SK-N-SH (cell line): ENCODE measurements around the gene STON2. TPM values are rescaled to one million over a fixed set of nuclear protein-coding genes. Genes with fewer than 3 reads are reported as not detected.
A peak's percentile ranks its signal among the peaks of the same experiment; 100 is the strongest.

Experiments
- CTCF ChIA-PET: fragments of 300-600, 350-600 bp; formaldehyde crosslinking; extraction: SDS; loops from one replicate; lab custom pipeline; 2021; lab: Yijun Ruan, JAX
- POLR2A ChIA-PET: fragments of 350-600 bp; sonication (Branson Sonifier 250); formaldehyde crosslinking; extraction: SDS; loops from one replicate; lab custom pipeline; 2020; ENCODE audit warnings: antibody characterized with exemption, inconsistent platforms; lab: Yijun Ruan, JAX
- DNase-seq: peaks from one replicate; pipeline ENCODE4 v3.0.0; 2012
- H2AFZ ChIP-seq: fragments of 200-600 bp; sonication (generic); 2 replicates; pipeline ENCODE4 v1.8.1; 2016; ENCODE audit warnings: antibody characterized with exemption, mild to moderate bottlenecking, low read depth
- H3F3A ChIP-seq: fragments of 200-600 bp; sonication (generic); replicated peaks from 2 replicates; pipeline ENCODE3; 2016; ENCODE audit warnings: antibody characterized with exemption, mild to moderate bottlenecking; ENCODE audit not compliant: insufficient read depth
- H3K27ac ChIP-seq, 2 experiments: fragments of 200-500 bp in 1 of 2; fragments of 200-600 bp in 1 of 2; sonication (Bioruptor generic) in 1 of 2; sonication (generic), shearing (Covaris generic) in 1 of 2; 2 replicates each; pipeline versions ENCODE4 v1.5.1 to v1.6.1; 2014 to 2016; ENCODE audit warnings: low read depth in 2 of 2, inconsistent platforms in 1 of 2, low read length in 1 of 2, mild to moderate bottlenecking in 1 of 2, mixed read lengths in 1 of 2
- H3K27me3 ChIP-seq: fragments of 200-600 bp; sonication (generic), shearing (Covaris generic); 2 replicates; pipeline ENCODE4 v1.6.1; 2016; ENCODE audit warnings: mixed run types; ENCODE audit not compliant: insufficient read depth
- H3K36me3 ChIP-seq, 2 experiments: fragments of 200-500 bp in 1 of 2; fragments of 200-600 bp in 1 of 2; sonication (Bioruptor generic) in 1 of 2; sonication (generic) in 1 of 2; replicated peaks in 1 of 2; 2 replicates each; pipeline versions ENCODE3 to v1.5.1; 2014 to 2016; ENCODE audit warnings: low read length in 1 of 2, mild to moderate bottlenecking in 1 of 2; ENCODE audit not compliant: insufficient read depth in 2 of 2, control insufficient read depth in 1 of 2
- H3K4me1 ChIP-seq, 2 experiments: fragments of 200-500 bp in 1 of 2; fragments of 200-600 bp in 1 of 2; sonication (Bioruptor generic) in 1 of 2; sonication (generic), shearing (Covaris generic) in 1 of 2; 2 replicates each; pipeline versions ENCODE4 v1.5.1 to v1.6.1; 2014 to 2016; ENCODE audit warnings: low read depth in 1 of 2, low read length in 1 of 2, mixed run types in 1 of 2; ENCODE audit not compliant: insufficient read depth in 2 of 2, control insufficient read depth in 1 of 2
- H3K4me2 ChIP-seq: fragments of 200-600 bp; sonication (generic), shearing (Covaris generic); 2 replicates; pipeline ENCODE4 v1.6.1; 2017; ENCODE audit warnings: mixed run types
- H3K4me3 ChIP-seq, 2 experiments: fragments of 200-500 bp in 1 of 2; fragments of 200-600 bp in 1 of 2; sonication (Bioruptor generic) in 1 of 2; sonication (generic), shearing (Covaris generic) in 1 of 2; 2 replicates each; pipeline versions ENCODE4 v1.5.1 to v1.8.1; 2014 to 2016; ENCODE audit warnings: low read depth in 2 of 2, inconsistent platforms in 1 of 2, low read length in 1 of 2, mild to moderate bottlenecking in 1 of 2, mixed read lengths in 1 of 2, moderate library complexity in 1 of 2
- H3K79me2 ChIP-seq: fragments of 200-600 bp; sonication (generic); 2 replicates; pipeline ENCODE4 v1.8.1; 2017; ENCODE audit warnings: mild to moderate bottlenecking; ENCODE audit not compliant: insufficient read depth
- H3K9ac ChIP-seq: fragments of 200-600 bp; sonication (generic); 2 replicates; pipeline ENCODE4 v1.6.1; 2017; ENCODE audit warnings: mixed run types
- H3K9me2 ChIP-seq: fragments of 200-600 bp; sonication (generic); 2 replicates; pipeline ENCODE4 v1.6.1; 2017; ENCODE audit warnings: mixed run types
- H3K9me3 ChIP-seq: fragments of 200-600 bp; sonication (generic); 2 replicates; pipeline ENCODE4 v1.6.1; 2017; ENCODE audit warnings: mixed run types, mild to moderate bottlenecking, moderate library complexity
- H4K20me1 ChIP-seq: fragments of 200-600 bp; sonication (generic); 2 replicates; pipeline ENCODE4 v1.6.1; 2017; ENCODE audit warnings: mild to moderate bottlenecking, mixed run types; ENCODE audit not compliant: insufficient read depth
- CTCF ChIP-seq: fragments of 200-600 bp; sonication (generic); IDR thresholded peaks from 2 replicates; pipeline ENCODE4 v1.6.1; 2017; ENCODE audit warnings: antibody characterized with exemption, mild to moderate bottlenecking, moderate library complexity
- ELF1 ChIP-seq: IDR thresholded peaks from 2 replicates; pipeline ENCODE4 v1.4.0; 2012
- EP300 ChIP-seq, 2 experiments: IDR thresholded peaks; 2 replicates each; pipeline versions ENCODE4 v1.4.0 to v1.6.1; 2012; ENCODE audit warnings: borderline replicate concordance in 1 of 2, low read depth in 1 of 2, low read length in 1 of 2
- MXI1 ChIP-seq: IDR thresholded peaks from 2 replicates; pipeline ENCODE4 v1.6.1; 2012; ENCODE audit warnings: mild to moderate bottlenecking, low read depth, low read length, improper control_type of control experiment
- SIN3A ChIP-seq: IDR thresholded peaks from 2 replicates; pipeline ENCODE4 v1.6.1; 2012; ENCODE audit warnings: low read depth, mild to moderate bottlenecking, low read length, moderate library complexity, borderline replicate concordance
- TAF1 ChIP-seq: IDR thresholded peaks from 2 replicates; pipeline ENCODE4 v1.6.1; 2012; ENCODE audit warnings: low read depth, mild to moderate bottlenecking, low read length, moderate library complexity, borderline replicate concordance
- TEAD4 ChIP-seq: IDR thresholded peaks from 2 replicates; pipeline ENCODE4 v1.4.0; 2012; ENCODE audit warnings: mild to moderate bottlenecking, borderline replicate concordance; ENCODE audit not compliant: insufficient read depth
- WGBS: methylation state at CpG from one replicate; pipeline ENCODE4 v1.1.6; 2017; ENCODE audit warnings: low lambda C conversion rate; 5-methylcytosine and 5-hydroxymethylcytosine counted together
- polyA plus RNA-seq, 3 experiments: library from polyadenylated mRNA; depleted of rRNA; stranded (reverse); fragments of >200 nt; gene quantifications; 2 replicates each; pipeline ENCODE4 v1.2.3, GENCODE V29; 2012

Gene STON2
- polyA plus RNA-seq, 1 of the 3 experiments (the other 2 are of a cell fraction), result not detected

DNA sequence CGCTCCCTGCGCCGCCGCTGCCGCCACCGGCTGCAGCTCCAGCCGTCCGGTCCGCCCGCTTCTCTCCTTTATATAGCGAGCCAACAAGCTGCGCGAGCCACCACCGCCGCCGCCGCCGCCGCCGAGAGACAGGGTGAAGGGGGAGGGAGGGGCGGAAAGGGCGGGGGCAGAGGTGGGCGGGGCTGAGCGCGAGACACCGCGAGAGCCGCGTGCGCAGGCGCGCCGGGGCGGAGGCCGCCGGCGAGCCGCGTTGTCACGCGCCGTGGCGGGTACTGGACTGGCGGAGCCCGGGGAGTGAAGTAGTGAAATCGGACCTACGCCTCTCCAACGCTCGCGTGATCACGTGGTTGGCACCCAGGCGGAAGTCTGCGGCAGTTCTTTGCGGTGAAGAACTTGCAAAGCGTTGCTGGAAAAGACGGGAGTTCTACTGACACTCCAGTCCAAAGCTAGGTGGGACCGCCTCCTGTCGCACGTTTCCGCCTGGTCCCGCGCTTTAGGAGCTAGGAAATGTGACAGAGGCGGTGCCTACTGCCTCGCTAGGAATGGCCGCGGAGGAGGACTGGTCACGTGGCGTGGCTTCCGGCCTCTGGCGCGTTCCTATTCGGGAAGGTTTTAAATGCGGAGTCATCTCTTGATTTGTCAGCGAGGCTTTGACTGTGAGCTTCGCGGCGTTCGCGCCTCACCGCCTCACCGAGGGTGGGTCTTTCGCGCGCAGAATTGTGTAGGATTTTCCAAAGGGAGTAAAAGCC, 179.1 kb downstream of the STON2 start, which contains the start of gene GTF2A1 (continued):
- TF ChIP-seq TAF1, result peak; percentile 83; the same call in 1 of the 2 replicates
- TF ChIP-seq MXI1, result peak; percentile 80
- peak; percentile 95 for TF ChIP-seq ELF1

DNA sequence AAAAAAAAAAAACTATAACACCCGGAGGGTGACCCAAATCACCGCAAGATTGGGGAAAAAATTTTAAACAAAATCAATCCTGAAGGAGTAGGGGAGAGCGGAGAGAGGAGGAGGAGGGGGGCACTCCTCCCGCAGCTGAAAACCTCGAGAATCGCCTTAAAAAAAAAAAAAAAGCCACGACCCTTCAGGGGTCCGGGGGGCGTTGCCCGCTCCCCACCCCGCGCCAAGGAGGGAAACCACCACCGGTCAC, 179.6 kb downstream of the STON2 start:
- Histone ChIP-seq H2AFZ (no peak overlapping the region), H3K27ac (peak overlapping the region; percentile 91 to 99), H3K4me1 (peaks cover 12 to 13% of the 10 kb centered on the region in 2 experiments; a peak in 3 of 4 replicates), H3K79me2 (peaks cover 44% of the 10 kb centered on the region), H3F3A (peaks cover 12% of the 10 kb centered on the region), H3K9me3 (no peaks in the 10 kb centered on the region), H3K4me3 (peak overlapping the region; percentile 85 to 90), H3K36me3 (peaks cover 5 to 13% of the 10 kb centered on the region in 2 experiments), H3K9ac (peak overlapping the region; percentile 99), H3K9me2 (no peaks in the 10 kb centered on the region), H3K27me3 (no peaks in the 10 kb centered on the region), H4K20me1 (no peaks in the 10 kb centered on the region), H3K4me2 (peak overlapping the region; percentile 74)
- no peak for DNase-seq
- WGBS, result 1% methylated on average over 9 of the region's 13 CpGs
- TF ChIP-seq TEAD4 (no peak), CTCF (0 out of 2 replicates have a peak, but pooled peaks have one; percentile 7)
- ChIA-PET POLR2A (interaction anchor here (0.6 to 0.7 kb wide), 2 partner anchors 28 to 240 kb away, joined by 4 read pairs; no protein-coding TSS in a partner anchor), CTCF (no interaction called here)

GRCh38 chr14:81219759-81220579, 180.2 kb downstream of the STON2 start:
- CTCF ChIA-PET, result no interaction called here
- under 1% methylated on average over 28 of the region's 84 CpGs for WGBS
- TF ChIP-seq SIN3A (no peak), EP300 (IDR thresholded peaks at IDR 0.05; ENCODE audit: borderline replicate concordance in 1 of 2, low read depth in 1 of 2, low read length in 1 of 2) (0 out of 4 replicates have a peak, but pooled peaks of 1 of the 2 experiments have one; percentile 0)
- Histone ChIP-seq H3K27ac (peak overlapping the region; percentile 95 to 99), H2AFZ (no peak overlapping the region; the same call in none of the 2 replicates), H3K27me3 (no peaks in the 10 kb centered on the region), H3K4me1 (peaks cover 12 to 13% of the 10 kb centered on the region in 2 experiments; a peak in 3 of 4 replicates), H3K9ac (peak overlapping the region; percentile 99), H3K36me3 (peaks cover 11 to 18% of the 10 kb centered on the region in 2 experiments), H3K4me3 (peak overlapping the region; percentile 85 to 94), H3K9me2 (no peaks in the 10 kb centered on the region), H3K9me3 (no peaks in the 10 kb centered on the region), H3F3A (peaks cover 12% of the 10 kb centered on the region), H3K79me2 (peaks cover 50% of the 10 kb centered on the region), H4K20me1 (no peaks in the 10 kb centered on the region), H3K4me2 (peak overlapping the region; percentile 86)
- peak; percentile 61 for DNase-seq
- POLR2A ChIA-PET, result interaction anchor here (1.1 kb wide), 1 partner anchor 216 kb away, joined by 4 read pairs; no protein-coding TSS in a partner anchor
